ENCODE results near the gene CACNA1B. TPM values are rescaled to one million over a fixed set of nuclear protein-coding genes. Genes with fewer than 3 reads are reported as not detected.

The CACNA1B gene
- total and polyA plus RNA-seq, 11 donors = 0.03 to 0.25 (median 0.13) TPM

GRCh38 chr9:137968235-137968634 lies 90.7 kb downstream of the CACNA1B start:
- H3K27ac ChIP-seq = no peak overlapping the region
- no peak for DNase-seq
- intact Hi-C loops (cut with DNase I) = no loop called here
- H3K9me3 ChIP-seq = peaks cover 0 to 5% (median 0%) of the 10 kb centered on the region in 12 donors
- no peak for TF ChIP-seq CTCF (IDR thresholded peaks at IDR 0.05)
- peaks cover 0 to 17% (median 0%) of the 10 kb centered on the region in 9 donors for H3K27me3 ChIP-seq
- 71 to 75% (median 74%) methylated on average over 7 to 10 of the region's 10 CpGs for WGBS, 4 donors
- H3K4me3 ChIP-seq = no peak overlapping the region
- ATAC-seq = no peak
- H3K36me3 ChIP-seq = no peaks in the 10 kb centered on the region
- H3K4me1 ChIP-seq = no peaks in the 10 kb centered on the region

- intact Hi-C loops (cut with DNase I) = no loop called here
- no peak for DNase-seq
- Histone ChIP-seq H3K27me3 (peaks cover 0 to 17% (median 0%) of the 10 kb centered on the region in 9 donors), H3K4me3 (no peak overlapping the region), H3K4me1 (no peaks in the 10 kb centered on the region), H3K9me3 (no peaks in the 10 kb centered on the region), H3K27ac (no peak overlapping the region), H3K36me3 (no peaks in the 10 kb centered on the region)
- 70 to 83% (median 79%) methylated on average over 7 to 8 of the region's 8 CpGs for WGBS, 4 donors
- ATAC-seq = no peak
- TF ChIP-seq POLR2A (IDR thresholded peaks at IDR 0.05) (no peak), CTCF (IDR thresholded peaks at IDR 0.05) (no peak)
Observed at GRCh38 chr9:137969008-137969407, 91.4 kb downstream of the CACNA1B start.

- DNase-seq (no peak), ATAC-seq (no peak)
- Histone ChIP-seq H3K27ac (no peak overlapping the region), H3K27me3 (peaks cover 0 to 18% (median 0%) of the 10 kb centered on the region in 9 donors), H3K4me1 (no peaks in the 10 kb centered on the region), H3K4me3 (no peak overlapping the region), H3K9me3 (no peaks in the 10 kb centered on the region), H3K36me3 (no peaks in the 10 kb centered on the region)
- WGBS, 4 donors = 74 to 88% (median 82%) methylated on average over 3 of the region's 3 CpGs
- intact Hi-C loops (cut with DNase I) = no loop called here
- no peak for TF ChIP-seq POLR2A (IDR thresholded peaks at IDR 0.05)
- TF ChIP-seq CTCF (IDR thresholded peaks at IDR 0.05) = no peak
Observed at GRCh38 chr9:137969685-137970084, 92.1 kb downstream of the CACNA1B start.

GRCh38 chr9:137970098-137970497 lies 92.5 kb downstream of the CACNA1B start:
- Histone ChIP-seq H3K9me3 (no peaks in the 10 kb centered on the region), H3K27ac (no peak overlapping the region), H3K4me3 (no peak overlapping the region), H3K36me3 (no peaks in the 10 kb centered on the region), H3K4me1 (no peaks in the 10 kb centered on the region), H3K27me3 (peaks cover 0 to 21% (median 0%) of the 10 kb centered on the region in 9 donors)
- TF ChIP-seq POLR2A (IDR thresholded peaks at IDR 0.05) = no peak
- TF ChIP-seq CTCF (IDR thresholded peaks at IDR 0.05) = no peak
- intact Hi-C loops (cut with DNase I) = no loop called here
- no peak for DNase-seq
- ATAC-seq = no peak
